Tibial nerve (tissue), 3 donors: Measurements from ENCODE around the gene RHBDL2.
"Not testable (repeated sequence)": the region's sequence is repeated elsewhere in the genome, so short reads cannot be mapped to it uniquely, and the experiment has no call there.

Source experiments
- CTCF ChIP-seq, 5 experiments: fragments of 200-600 bp in 3 of 5; fragments of 450-650 bp in 2 of 5; sonication (generic) in 3 of 5; IDR thresholded peaks; one replicate each; pipeline ENCODE4 v1.5.1; 2016 to 2019; ENCODE audit warnings: antibody characterized with exemption in 5 of 5, mild to moderate bottlenecking in 3 of 5, moderate library complexity in 2 of 5
- POLR2A ChIP-seq, 2 donors: fragments of 450-650 bp; IDR thresholded peaks; one replicate each; pipeline ENCODE4 v1.6.1; 2017; ENCODE audit warnings: antibody characterized with exemption in 2 of 2, mild to moderate bottlenecking in 2 of 2, moderate library complexity in 2 of 2

- not testable (repeated sequence) for TF ChIP-seq POLR2A, CTCF (IDR thresholded peaks at IDR 0.05)
Measured at GRCh38 chr1:38836316-38836715, 105.3 kb downstream of the RHBDL2 start.
